Nucleus accumbens (tissue), 56 donors: ENCODE measurements around the gene MTARC1.

ENCODE experiments used
- DNase-seq, 56 donors: peaks; one replicate each; lab custom pipeline; 2025; lab: John Stamatoyannopoulos, UW

Gene MTARC1

GRCh38 chr1:220769205-220769604 is 17.5 kb upstream of the MTARC1 start:
- DNase-seq: no peak

- DNase-seq: no peak
Observed at GRCh38 chr1:220770245-220770913, 16.3 kb upstream of the MTARC1 start.

- no peak for DNase-seq
Observed at GRCh38 chr1:220772846-220773245, 13.9 kb upstream of the MTARC1 start.

GRCh38 chr1:220775240-220775853 is 11.4 kb upstream of the MTARC1 start:
- peak in 18 of 56 donors; percentile 2 to 55 (median 10) for DNase-seq

- DNase-seq: no peak
Observed at GRCh38 chr1:220776254-220776653, 10.5 kb upstream of the MTARC1 start.

- DNase-seq: peak in 54 of 56 donors; percentile 7 to 91 (median 64)
Observed at GRCh38 chr1:220776720-220777326, 9.9 kb upstream of the MTARC1 start.

GRCh38 chr1:220783453-220783852 is 3.3 kb upstream of the MTARC1 start:
- DNase-seq: no peak

GRCh38 chr1:220784751-220785150 is 2.0 kb upstream of the MTARC1 start:
- no peak for DNase-seq

- DNase-seq: no peak
Observed at GRCh38 chr1:220785166-220786056, 1.3 kb upstream of the MTARC1 start.

- peak in 4 of 56 donors; percentile 24 to 63 (median 38) for DNase-seq
Observed at GRCh38 chr1:220786057-220786336, 716 bp upstream of the MTARC1 start.

- DNase-seq: peak in 36 of 56 donors; percentile 10 to 78 (median 49)
Observed at GRCh38 chr1:220787069-220787619, 431 bp downstream of the MTARC1 start.

- DNase-seq: peak in 2 of 56 donors; percentile 7 to 17
Observed at GRCh38 chr1:220788900-220789299, 2.2 kb downstream of the MTARC1 start.

- DNase-seq: no peak
Observed at GRCh38 chr1:220789532-220790147, 2.9 kb downstream of the MTARC1 start.

GRCh38 chr1:220791285-220791684 is 4.6 kb downstream of the MTARC1 start:
- no peak for DNase-seq

- DNase-seq: peak in 3 of 56 donors; percentile 3 to 10 (median 4)
Observed at GRCh38 chr1:220791956-220792355, 5.2 kb downstream of the MTARC1 start.

- DNase-seq: no peak
Observed at GRCh38 chr1:220796530-220796929, 9.8 kb downstream of the MTARC1 start.

GRCh38 chr1:220797044-220797443 is 10.3 kb downstream of the MTARC1 start:
- DNase-seq: no peak

GRCh38 chr1:220797553-220797952 is 10.8 kb downstream of the MTARC1 start:
- no peak for DNase-seq

GRCh38 chr1:220798338-220798737 is 11.6 kb downstream of the MTARC1 start:
- DNase-seq: no peak

GRCh38 chr1:220800262-220800661 is 13.5 kb downstream of the MTARC1 start:
- DNase-seq: no peak
